Right lobe of liver (tissue), 6 donors: ENCODE data around the gene ID2. TPM values are rescaled to one million over a fixed set of nuclear protein-coding genes. Genes with fewer than 3 reads are reported as not detected.

Experiments
- ATAC-seq, 4 donors: fragments of 200-7000 bp; cut with Tn5 transposase; one replicate each; pipeline ENCODE4 v1.9.1; 2020; ENCODE audit warnings: mild to moderate bottlenecking in 4 of 4, moderate library complexity in 4 of 4
- DNase-seq, 3 donors: peaks; one replicate each; pipeline ENCODE4 v3.0.0-alpha.2; 2020
- H3K27ac ChIP-seq, 3 donors: fragments of 200-600 bp; one replicate each; pipeline ENCODE4 v1.8.0; 2022
- H3K27me3 ChIP-seq, 2 donors: fragments of 200-600 bp; one replicate each; pipeline ENCODE4 v1.8.0; 2022
- H3K36me3 ChIP-seq, 4 donors: fragments of 200-600 bp; sonication (generic) in 1 of 4; one replicate each; pipeline versions ENCODE4 v1.5.1 to v1.8.0; 2017 to 2022; ENCODE audit warnings: control low read depth in 1 of 4
- H3K4me1 ChIP-seq, 4 donors: fragments of 200-600 bp; sonication (generic) in 1 of 4; one replicate each; pipeline versions ENCODE4 v1.5.1 to v1.8.0; 2017 to 2022; ENCODE audit warnings: control low read depth in 1 of 4
- H3K4me3 ChIP-seq, 3 donors: fragments of 200-600 bp; one replicate each; pipeline ENCODE4 v1.8.0; 2022
- H3K9me3 ChIP-seq, 4 donors: fragments of 200-600 bp; sonication (generic) in 1 of 4; one replicate each; pipeline versions ENCODE4 v1.5.1 to v1.8.0; 2017 to 2022; ENCODE audit warnings: control low read depth in 1 of 4
- CTCF ChIP-seq, 4 donors: fragments of 200-600 bp in 3 of 4; fragments of 450-650 bp in 1 of 4; IDR thresholded peaks; one replicate each; pipeline versions ENCODE4 v1.5.1 to v1.8.0; 2016 to 2022; ENCODE audit warnings: antibody characterized with exemption in 4 of 4, mild to moderate bottlenecking in 2 of 4
- POLR2A ChIP-seq: fragments of 450-650 bp; IDR thresholded peaks from one replicate; pipeline ENCODE4 v1.6.1; 2017; ENCODE audit warnings: antibody characterized with exemption, mild to moderate bottlenecking
- WGBS: methylation state at CpG from one replicate; pipeline ENCODE4 v1.1.6; 2018; ENCODE audit warnings: low coverage, low lambda C conversion rate; ENCODE audit not compliant: insufficient coverage; ENCODE audit errors: missing lambda C conversion rate; 5-methylcytosine and 5-hydroxymethylcytosine counted together
- intact Hi-C, 2 donors: fragments of 100-400 bp; cut with DNase I; formaldehyde crosslinking; loops; one replicate each; pipeline versions ENCODE4 v1.11.2 to v1.14.1; 2022
- total RNA-seq, 6 experiments: library from RNA; depleted of rRNA in 2 of 6; stranded (reverse); fragments of >200 nt in 2 of 6; fragmentation: NEBNext Ultra II Directional in 3 of 6; extraction: Animal tissue kit (Norgen Biotek cat#: 25700) in 3 of 6; gene quantifications; one replicate each; pipeline versions ENCODE4 v1.1.0 to v1.2.4, GENCODE V29; 2016 to 2023
- donor health status: DM: no; HTN: yes; CAD: no.
- donor health status: DM: no; HTN: no; CAD: no.
- donor health status: DM: no; HTN: no; CAD: no.
- donor health status: DM: no; HTN: yes; CAD: no.
- donor health status: DM: no; HTN: yes; CAD: no.

ID2 gene
- total RNA-seq, 6 experiments from 2014 or later: 103 to 520 (median 191) TPM

DNA sequence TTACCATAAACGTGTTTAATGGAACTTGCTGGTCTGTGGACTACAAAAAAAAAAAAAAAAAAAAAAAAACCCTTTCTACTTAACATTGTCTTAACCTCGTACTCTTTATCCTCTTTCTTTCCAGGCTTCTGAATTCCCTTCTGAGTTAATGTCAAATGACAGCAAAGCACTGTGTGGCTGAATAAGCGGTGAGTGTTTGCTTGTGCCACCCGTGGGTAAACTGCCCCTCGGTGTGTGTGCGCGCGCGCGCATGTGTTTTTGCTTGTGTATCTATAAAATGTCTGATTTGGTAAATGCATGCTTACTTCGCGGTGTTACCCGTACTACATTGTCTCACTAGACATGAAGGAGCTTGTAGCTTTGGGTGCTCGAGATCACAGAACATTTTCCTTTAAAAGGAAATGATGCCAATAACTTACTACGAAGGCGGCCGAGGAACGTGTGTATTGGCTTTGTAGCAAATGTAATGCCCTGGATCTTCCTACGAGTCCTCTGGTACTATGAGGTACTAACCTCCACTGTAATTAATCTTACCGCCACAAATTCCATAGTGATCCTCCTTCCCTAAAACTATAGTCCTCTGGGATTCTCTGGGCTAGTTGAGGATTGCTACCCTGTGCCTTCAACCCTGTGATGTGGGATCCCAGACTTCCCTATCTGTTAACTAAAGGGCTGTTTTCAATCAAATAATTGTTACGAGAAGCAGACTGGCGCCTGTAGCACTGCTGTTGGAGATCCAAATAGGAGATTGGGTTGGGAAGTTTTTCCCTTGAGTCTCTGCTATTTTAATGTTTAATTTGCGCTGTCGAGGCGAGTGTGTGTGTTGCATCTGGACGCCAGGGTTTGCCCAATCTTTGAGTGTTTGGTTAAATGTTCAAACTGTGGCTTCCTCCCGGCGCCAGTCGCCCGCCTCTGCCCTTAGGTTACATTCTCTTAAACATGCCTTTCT lies 1.1 kb downstream of the ID2 start:
- Histone ChIP-seq H3K27me3 (no peaks in the 10 kb centered on the region), H3K4me3 (peak overlapping the region; percentile 83 to 93 (median 91)), H3K36me3 (no peaks in the 10 kb centered on the region), H3K4me1 (peaks cover 0 to 9% (median 2%) of the 10 kb centered on the region in 4 donors), H3K9me3 (no peaks in the 10 kb centered on the region), H3K27ac (peak overlapping the region; percentile 95 to 96 (median 96))
- under 1% methylated on average over 30 of the region's 30 CpGs for WGBS
- DNase-seq (peak; percentile 47 to 71 (median 68)), ATAC-seq (no peak)
- intact Hi-C loops: loop anchor here (10.0 kb wide), 2 partner anchors 268 to 1258 kb away; no protein-coding TSS in a partner anchor
- TF ChIP-seq CTCF (IDR thresholded peaks at IDR 0.05) (peak in 1 of 4 donors; percentile 24), POLR2A (peak; percentile 65)

DNA sequence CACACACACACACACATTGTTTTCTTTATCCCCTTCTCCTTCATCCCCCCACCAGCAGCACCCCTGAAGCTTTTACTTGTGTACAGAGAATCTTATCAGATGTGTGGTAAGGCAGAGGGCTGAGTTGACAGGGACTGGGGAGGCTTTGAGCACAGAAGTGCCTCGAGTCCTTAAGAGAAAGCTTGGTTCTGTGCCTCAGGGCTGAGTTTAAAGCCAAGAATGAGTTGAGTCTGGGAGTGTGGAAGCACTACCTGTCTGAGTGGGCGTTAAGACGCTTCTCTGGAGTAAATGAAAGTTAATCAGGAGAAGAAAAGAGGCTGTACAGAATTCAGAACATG lies 2.7 kb downstream of the ID2 start:
- intact Hi-C loops: loop anchor here (10.0 kb wide), 2 partner anchors 270 to 1260 kb away; no protein-coding TSS in a partner anchor
- Histone ChIP-seq H3K4me1 (peaks cover 0 to 9% (median 2%) of the 10 kb centered on the region in 4 donors), H3K27ac (peak overlapping the region; percentile 96 to 97 (median 96)), H3K9me3 (no peaks in the 10 kb centered on the region), H3K36me3 (no peaks in the 10 kb centered on the region), H3K27me3 (no peaks in the 10 kb centered on the region), H3K4me3 (peak overlapping the region; percentile 56 to 93 (median 91))
- ATAC-seq (peak in 3 of 4 donors; percentile 1 to 5 (median 3)), DNase-seq (peak in 1 of 3 donors; percentile 56)
- TF ChIP-seq POLR2A: no peak
- TF ChIP-seq CTCF (IDR thresholded peaks at IDR 0.05): no peak
- 0% methylated on average over 3 of the region's 3 CpGs for WGBS

DNA sequence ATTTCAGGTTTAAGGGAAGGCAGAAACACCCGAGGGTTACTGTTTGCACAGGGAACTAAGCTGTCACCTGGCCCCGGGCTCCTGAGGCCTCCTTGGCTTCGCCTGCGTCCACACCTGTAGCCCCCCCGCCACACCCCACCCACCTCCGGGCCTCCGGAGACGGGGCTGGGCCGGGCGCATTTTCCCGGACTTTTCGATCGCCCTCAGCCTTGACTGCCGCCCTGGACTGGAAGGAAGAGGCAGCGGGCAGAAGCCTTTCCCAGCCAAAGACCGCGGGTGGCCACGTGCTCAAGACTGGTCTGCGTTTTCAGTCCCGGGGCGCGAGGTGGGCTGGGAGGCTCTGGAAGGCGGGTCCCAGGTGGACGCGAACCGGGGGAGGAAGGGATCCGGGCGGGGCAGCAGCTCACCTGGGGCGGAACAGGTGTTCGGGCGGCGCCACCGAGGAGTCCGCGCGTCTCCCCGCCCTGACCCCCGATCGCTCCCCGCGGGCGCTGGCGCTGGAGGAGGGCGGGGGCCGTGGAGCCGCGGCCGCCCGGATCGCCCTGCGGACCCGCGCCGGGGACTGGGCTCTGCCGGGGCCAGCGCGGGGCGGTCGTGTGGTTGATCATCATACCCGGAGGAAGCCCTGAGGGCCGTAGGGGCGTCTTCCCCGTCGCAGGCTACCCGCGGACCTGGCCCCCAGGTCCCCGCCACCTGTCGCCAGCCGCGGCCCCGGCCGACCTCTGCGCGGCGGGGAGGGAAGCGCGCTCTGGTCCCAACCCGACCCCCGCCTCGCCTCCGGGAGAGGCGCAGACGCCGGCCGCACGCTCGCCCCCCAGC lies 3.2 kb downstream of the ID2 start:
- Histone ChIP-seq H3K9me3 (no peaks in the 10 kb centered on the region), H3K36me3 (no peaks in the 10 kb centered on the region), H3K27me3 (no peaks in the 10 kb centered on the region), H3K4me3 (peak overlapping the region; percentile 56 to 93 (median 91)), H3K27ac (peak overlapping the region; percentile 96 to 97 (median 96)), H3K4me1 (peaks cover 0 to 9% (median 2%) of the 10 kb centered on the region in 4 donors)
- WGBS: 3% methylated on average over 5 of the region's 87 CpGs
- DNase-seq (peak; percentile 90 to 92 (median 91)), ATAC-seq (peak; percentile 13 to 34 (median 27))
- no peak for TF ChIP-seq CTCF (IDR thresholded peaks at IDR 0.05)
- peak; percentile 65 for TF ChIP-seq POLR2A
- intact Hi-C loops: loop anchor here (10.0 kb wide), 2 partner anchors 270 to 1260 kb away; no protein-coding TSS in a partner anchor

GRCh38 chr2:8685697-8686358 lies 4.0 kb downstream of the ID2 start:
- Histone ChIP-seq H3K4me3 (peak overlapping the region; percentile 56 to 93 (median 91)), H3K27me3 (no peaks in the 10 kb centered on the region), H3K36me3 (no peaks in the 10 kb centered on the region), H3K9me3 (no peaks in the 10 kb centered on the region), H3K27ac (peak overlapping the region; percentile 96 to 97 (median 96)), H3K4me1 (peaks cover 0 to 5% (median 2%) of the 10 kb centered on the region in 4 donors)
- 0% methylated on average over 2 of the region's 50 CpGs for WGBS
- DNase-seq (peak; percentile 83 to 84 (median 83)), ATAC-seq (peak; percentile 30 to 47 (median 42))
- intact Hi-C loops: loop anchor here (10.0 kb wide), 2 partner anchors 271 to 1261 kb away; no protein-coding TSS in a partner anchor
- TF ChIP-seq POLR2A: no peak
- peak; percentile 97 to 100 (median 99) for TF ChIP-seq CTCF (IDR thresholded peaks at IDR 0.05)
